IMR-90 (cell line): ENCODE results near the gene MAT2B. TPM values are rescaled to one million over a fixed set of nuclear protein-coding genes. Genes with fewer than 3 reads are reported as not detected.

Source experiments
- ATAC-seq: fragments of 200-7000 bp; cut with Tn5 transposase; 2 replicates; pipeline ENCODE4 v1.9.1; 2020; ENCODE audit warnings: low read depth, mild to moderate bottlenecking, moderate library complexity
- BruUV-seq: library from RNA; stranded (reverse); fragments of 400-500 nt; replicated peaks from 2 replicates; lab custom pipeline; 2021; lab: Mats Ljungman, UMichigan
- CTCF ChIA-PET: fragments of 300-600 bp; formaldehyde crosslinking; extraction: SDS; loops from one replicate; lab custom pipeline; 2021; ENCODE audit warnings: antibody characterized with exemption; lab: Yijun Ruan, JAX
- POLR2A ChIA-PET: fragments of 300-600 bp; sonication (Branson Sonifier 250); formaldehyde crosslinking; loops from one replicate; lab custom pipeline; 2022; ENCODE audit warnings: antibody characterized with exemption; ENCODE audit not compliant: unreplicated experiment; lab: Charles Lee
- DNase-seq: peaks from one replicate; pipeline ENCODE4 v3.0.0; 2013
- H2AFZ ChIP-seq: replicated peaks from 2 replicates; pipeline ENCODE3; 2013; ENCODE audit warnings: low read length, mild to moderate bottlenecking; ENCODE audit not compliant: poor library complexity
- H2AK5ac ChIP-seq: 2 replicates; pipeline ENCODE4 v1.6.1; 2013; ENCODE audit warnings: low read depth, low read length, inconsistent platforms
- H2AK9ac ChIP-seq: replicated peaks from 2 replicates; pipeline ENCODE3; 2013; ENCODE audit warnings: mild to moderate bottlenecking, low read depth, low read length, moderate library complexity; ENCODE audit not compliant: poor library complexity
- H2BK120ac ChIP-seq: 2 replicates; pipeline ENCODE4 v1.6.1; 2013; ENCODE audit warnings: low read depth, low read length, inconsistent platforms
- H2BK15ac ChIP-seq: 3 replicates; pipeline ENCODE4 v1.6.1; 2013; ENCODE audit warnings: low read depth, low read length, inconsistent platforms
- H2BK20ac ChIP-seq: 2 replicates; pipeline ENCODE4 v1.6.1; 2013; ENCODE audit warnings: low read depth, mild to moderate bottlenecking, inconsistent platforms, low read length, moderate library complexity
- H2BK5ac ChIP-seq: 2 replicates; pipeline ENCODE4 v1.6.1; 2013; ENCODE audit warnings: mild to moderate bottlenecking, low read depth, low read length, inconsistent platforms; ENCODE audit not compliant: poor library complexity, severe bottlenecking
- H3K14ac ChIP-seq: replicated peaks from 2 replicates; pipeline ENCODE4 v1.6.1; 2013; ENCODE audit warnings: low read depth, low read length, inconsistent platforms
- H3K18ac ChIP-seq: 2 replicates; pipeline ENCODE4 v1.6.1; 2013; ENCODE audit warnings: low read depth, low read length, control low read depth
- H3K23ac ChIP-seq: 2 replicates; pipeline ENCODE4 v1.6.1; 2013; ENCODE audit warnings: low read depth, low read length, inconsistent platforms
- H3K27ac ChIP-seq: 2 replicates; pipeline ENCODE4 v1.5.1; 2013; ENCODE audit warnings: mild to moderate bottlenecking, control low read depth, low read length; ENCODE audit not compliant: insufficient read depth
- H3K27me3 ChIP-seq: 2 replicates; pipeline ENCODE4 v1.6.1; 2013; ENCODE audit warnings: low read length; ENCODE audit not compliant: control insufficient read depth, insufficient read depth
- H3K36me3 ChIP-seq: 2 replicates; pipeline ENCODE4 v1.6.1; 2013; ENCODE audit warnings: low read length, mixed read lengths; ENCODE audit not compliant: control insufficient read depth, insufficient read depth
- H3K4ac ChIP-seq: 2 replicates; pipeline ENCODE4 v1.6.1; 2013; ENCODE audit warnings: low read depth, low read length, inconsistent platforms
- H3K4me1 ChIP-seq: 2 replicates; pipeline ENCODE4 v1.6.1; 2013; ENCODE audit warnings: low read length, mixed read lengths; ENCODE audit not compliant: control insufficient read depth, insufficient read depth
- H3K4me2 ChIP-seq: 2 replicates; pipeline ENCODE4 v1.6.1; 2013; ENCODE audit warnings: low read depth, mild to moderate bottlenecking, control low read depth, low read length, moderate library complexity
- H3K4me3 ChIP-seq: 2 replicates; pipeline ENCODE4 v1.5.1; 2013; ENCODE audit warnings: low read depth, mild to moderate bottlenecking, control low read depth, low read length, moderate library complexity; ENCODE audit not compliant: insufficient read depth
- H3K56ac ChIP-seq: 2 replicates; pipeline ENCODE4 v1.6.1; 2013; ENCODE audit warnings: low read length, inconsistent platforms; ENCODE audit not compliant: insufficient read depth; ENCODE audit errors: extremely low read depth
- H3K79me1 ChIP-seq, 2 experiments: 2 replicates each; pipeline ENCODE4 v1.6.1; 2013; ENCODE audit warnings: low read length in 2 of 2, inconsistent platforms in 1 of 2, low read depth in 1 of 2
- H3K9ac ChIP-seq: 2 replicates; pipeline ENCODE4 v1.6.1; 2013; ENCODE audit warnings: low read depth, low read length, control low read depth
- H3K9me1 ChIP-seq: 2 replicates; pipeline ENCODE4 v1.6.1; 2013; ENCODE audit warnings: low read length, inconsistent platforms; ENCODE audit not compliant: insufficient read depth
- H3K9me3 ChIP-seq: 2 replicates; pipeline ENCODE4 v1.6.1; 2013; ENCODE audit warnings: low read length; ENCODE audit not compliant: control insufficient read depth, insufficient read depth
- H4K20me1 ChIP-seq: 2 replicates; pipeline ENCODE4 v1.6.1; 2013; ENCODE audit warnings: low read length, inconsistent platforms; ENCODE audit not compliant: insufficient read depth
- H4K5ac ChIP-seq: 2 replicates; pipeline ENCODE4 v1.6.1; 2013; ENCODE audit warnings: mild to moderate bottlenecking, low read depth, low read length, control low read depth
- H4K8ac ChIP-seq, 2 experiments: 2 replicates each; pipeline ENCODE4 v1.6.1; 2013; ENCODE audit warnings: low read depth in 2 of 2, low read length in 2 of 2, control low read depth in 1 of 2, inconsistent platforms in 1 of 2
- H4K91ac ChIP-seq: 2 replicates; pipeline ENCODE4 v1.6.1; 2013; ENCODE audit warnings: low read depth, low read length, inconsistent platforms; ENCODE audit not compliant: insufficient read depth
- BHLHE40 ChIP-seq: fragments of 150-350 bp; IDR thresholded peaks from 2 replicates; pipeline ENCODE4 v1.6.1; 2016; ENCODE audit warnings: mild to moderate bottlenecking, low read depth, low read length
- CEBPB ChIP-seq: IDR thresholded peaks from 2 replicates; pipeline ENCODE4 v1.6.1; 2012; ENCODE audit warnings: low read depth, low read length, improper control_type of control experiment
- CHD1 ChIP-seq: IDR thresholded peaks from 2 replicates; pipeline ENCODE4 v1.6.1; 2012; ENCODE audit warnings: low read depth, low read length, improper control_type of control experiment
- FOS ChIP-seq: fragments of 150-350 bp; IDR thresholded peaks from 2 replicates; pipeline ENCODE4 v1.6.1; 2016; ENCODE audit warnings: low read depth, low read length
- MAFK ChIP-seq: IDR thresholded peaks from 2 replicates; pipeline ENCODE4 v1.6.1; 2012; ENCODE audit warnings: low read depth, low read length, improper control_type of control experiment
- MAZ ChIP-seq: IDR thresholded peaks from 2 replicates; pipeline ENCODE4 v1.6.1; 2012; ENCODE audit warnings: low read depth, mild to moderate bottlenecking, low read length, improper control_type of control experiment, moderate library complexity, borderline replicate concordance
- MXI1 ChIP-seq: IDR thresholded peaks from 2 replicates; pipeline ENCODE4 v1.6.1; 2012; ENCODE audit warnings: low read depth, mild to moderate bottlenecking, low read length, moderate library complexity, borderline replicate concordance
- NFE2L2 ChIP-seq: fragments of 150-350 bp; IDR thresholded peaks from 2 replicates; pipeline ENCODE4 v1.6.1; 2016; ENCODE audit warnings: low read depth, mild to moderate bottlenecking, low read length
- POLR2A ChIP-seq: IDR thresholded peaks from 2 replicates; pipeline ENCODE4 v1.6.1; 2012; ENCODE audit warnings: mild to moderate bottlenecking, low read depth, low read length
- RAD21 ChIP-seq: IDR thresholded peaks from 2 replicates; pipeline ENCODE4 v1.6.1; 2012; ENCODE audit warnings: low read length, improper control_type of control experiment
- RCOR1 ChIP-seq: IDR thresholded peaks from 2 replicates; pipeline ENCODE4 v1.6.1; 2012; ENCODE audit warnings: mild to moderate bottlenecking, low read length, improper control_type of control experiment; ENCODE audit not compliant: insufficient replicate concordance
- RFX5 ChIP-seq: IDR thresholded peaks from 2 replicates; pipeline ENCODE4 v1.8.0; 2012; ENCODE audit warnings: low read depth, mild to moderate bottlenecking, low read length, moderate library complexity
- SMC3 ChIP-seq: fragments of 150-350 bp; IDR thresholded peaks from 2 replicates; pipeline ENCODE4 v1.6.1; 2016; ENCODE audit warnings: low read depth, mild to moderate bottlenecking, antibody characterized with exemption, low read length, moderate library complexity
- USF2 ChIP-seq: fragments of 150-350 bp; IDR thresholded peaks from 2 replicates; pipeline ENCODE4 v1.6.1; 2017; ENCODE audit warnings: mild to moderate bottlenecking, antibody characterized with exemption, low read length, low read depth
- WGBS, 2 experiments: methylation state at CpG; one replicate each; pipeline versions ENCODE4 v1.1.5 to v1.1.7; 2013; ENCODE audit warnings: missing lambda C conversion rate in 2 of 2; ENCODE audit not compliant: insufficient read length in 1 of 2; ENCODE audit errors: extremely low coverage in 2 of 2; 5-methylcytosine and 5-hydroxymethylcytosine counted together
- dilution Hi-C: fragments of 300-500 bp; cut with HindIII; formaldehyde crosslinking; loops from one replicate; pipeline ENCODE4 v1.14.3; 2018; ENCODE audit warnings: low sequenced_read_pairs; ENCODE audit not compliant: unreplicated experiment
- in situ Hi-C: fragments of 300-500 bp; cut with MboI; formaldehyde crosslinking; loops from 3 replicates; pipeline ENCODE4 v1.14.3; 2019; ENCODE audit warnings: low sequenced_read_pairs, inconsistent platforms, mixed read lengths
- intact Hi-C: fragments of 100-400 bp; cut with micrococcal nuclease; formaldehyde crosslinking; loops from 2 replicates; pipeline ENCODE4 v1.10.0; 2022
- polyA plus RNA-seq, 3 experiments: library from polyadenylated mRNA; depleted of rRNA; stranded (reverse); fragments of >200 nt; gene quantifications; 2 replicates each; pipeline ENCODE4 v1.2.3, GENCODE V29; 2012; ENCODE audit warnings: low replicate concordance in 1 of 3
- total RNA-seq: library from RNA; depleted of rRNA; stranded (reverse); fragments of >200 nt; gene quantifications from 2 replicates; pipeline ENCODE4 v1.2.3, GENCODE V29; 2012
- TF ChIP-seq, protein P1 (sequence below): fragments of 150-350 bp; IDR thresholded peaks from 2 replicates; pipeline ENCODE4 v1.6.1; 2016; ENCODE audit warnings: low read depth, mild to moderate bottlenecking, low read length, moderate library complexity, borderline replicate concordance
- TF ChIP-seq, protein P2 (sequence below): conservative IDR thresholded peaks from 2 replicates; pipeline ENCODE4 v1.5.1; 2012; ENCODE audit warnings: mild to moderate bottlenecking, low read depth, low read length, improper control_type of control experiment

The MAT2B gene
- total and polyA plus RNA-seq, 2 of the 4 experiments (the other 2 are of a cell fraction): 41.7 to 80.3 TPM

DNA sequence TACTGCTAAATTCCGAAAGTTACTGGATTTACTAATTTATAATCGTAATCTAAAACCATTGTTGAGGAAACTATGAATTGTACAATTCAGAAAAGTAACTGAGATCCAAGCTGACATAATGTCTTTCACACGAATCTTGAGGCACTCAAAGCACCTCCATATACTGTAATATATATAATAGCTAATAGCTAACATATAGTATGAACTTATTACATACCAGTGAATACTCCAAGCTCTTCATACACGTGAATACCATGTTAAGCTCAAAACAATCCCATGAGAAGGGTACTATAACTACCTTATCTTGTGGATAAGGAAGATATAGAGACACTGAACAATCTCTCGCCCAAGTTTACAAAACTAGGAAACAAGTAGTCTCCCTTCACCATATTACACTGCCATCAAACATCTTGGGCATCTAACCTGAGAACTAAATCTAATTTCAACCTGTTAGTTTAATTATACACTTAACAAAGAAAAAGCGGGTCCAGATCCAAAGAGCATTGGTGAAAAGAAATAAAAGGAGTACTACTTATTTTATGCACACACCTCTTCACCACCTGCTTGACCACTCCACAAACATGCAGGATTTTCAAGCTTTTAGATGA lies 46.5 kb upstream of the MAT2B start:
- Histone ChIP-seq H3K9me3 (no peaks in the 10 kb centered on the region), H2BK20ac (no peak overlapping the region), H3K4me1 (no peaks in the 10 kb centered on the region), H3K4me3 (peak overlapping the region; percentile 65), H2AK5ac (no peak overlapping the region), H3K36me3 (peaks cover 3% of the 10 kb centered on the region; the same call in 1 of the 2 replicates), H3K18ac (no peak overlapping the region), H4K91ac (no peak overlapping the region), H3K4ac (no peak overlapping the region), H3K14ac (no peak overlapping the region), H2BK5ac (peak overlapping the region; percentile 94), H2BK15ac (no peak overlapping the region), H3K27ac (no peak overlapping the region; the same call in 1 of the 2 replicates), H4K8ac (peak overlapping the region in 1 of 2 experiments; percentile 64; a peak in 1 of 4 replicates), H3K4me2 (peak overlapping the region; percentile 96), H3K9me1 (no peaks in the 10 kb centered on the region), H3K79me1 (peaks cover 14% of the 10 kb centered on the region in 2 experiments; a peak in 2 of 4 replicates), H2AK9ac (no peak overlapping the region), H2AFZ (no peak overlapping the region), H2BK120ac (no peak overlapping the region), H3K9ac (peak overlapping the region; percentile 90; the same call in 1 of the 2 replicates), H3K56ac (no peak overlapping the region), H3K23ac (peak overlapping the region; percentile 82; the same call in 1 of the 2 replicates), H4K5ac (no peak overlapping the region), H4K20me1 (no peaks in the 10 kb centered on the region), H3K27me3 (no peaks in the 10 kb centered on the region)
- POLR2A ChIA-PET: no interaction called here
- in situ Hi-C loops: no loop called here
- intact Hi-C loops: no loop called here
- no peak for DNase-seq
- dilution Hi-C loops: no loop called here
- no peak for ATAC-seq
- no TSS peak for BruUV-seq
- TF ChIP-seq CHD1 (no peak), RAD21 (no peak), NFE2L2 (no peak), RFX5 (no peak), SMC3 (no peak), POLR2A (no peak), USF2 (no peak), MAFK (no peak), RCOR1 (no peak), MAZ (no peak), MXI1 (no peak), FOS (no peak), CEBPB (no peak), BHLHE40 (no peak)
- TF ChIP-seq, protein P1, sequence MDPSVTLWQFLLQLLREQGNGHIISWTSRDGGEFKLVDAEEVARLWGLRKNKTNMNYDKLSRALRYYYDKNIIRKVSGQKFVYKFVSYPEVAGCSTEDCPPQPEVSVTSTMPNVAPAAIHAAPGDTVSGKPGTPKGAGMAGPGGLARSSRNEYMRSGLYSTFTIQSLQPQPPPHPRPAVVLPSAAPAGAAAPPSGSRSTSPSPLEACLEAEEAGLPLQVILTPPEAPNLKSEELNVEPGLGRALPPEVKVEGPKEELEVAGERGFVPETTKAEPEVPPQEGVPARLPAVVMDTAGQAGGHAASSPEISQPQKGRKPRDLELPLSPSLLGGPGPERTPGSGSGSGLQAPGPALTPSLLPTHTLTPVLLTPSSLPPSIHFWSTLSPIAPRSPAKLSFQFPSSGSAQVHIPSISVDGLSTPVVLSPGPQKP: no peak
- TF ChIP-seq, protein P2, sequence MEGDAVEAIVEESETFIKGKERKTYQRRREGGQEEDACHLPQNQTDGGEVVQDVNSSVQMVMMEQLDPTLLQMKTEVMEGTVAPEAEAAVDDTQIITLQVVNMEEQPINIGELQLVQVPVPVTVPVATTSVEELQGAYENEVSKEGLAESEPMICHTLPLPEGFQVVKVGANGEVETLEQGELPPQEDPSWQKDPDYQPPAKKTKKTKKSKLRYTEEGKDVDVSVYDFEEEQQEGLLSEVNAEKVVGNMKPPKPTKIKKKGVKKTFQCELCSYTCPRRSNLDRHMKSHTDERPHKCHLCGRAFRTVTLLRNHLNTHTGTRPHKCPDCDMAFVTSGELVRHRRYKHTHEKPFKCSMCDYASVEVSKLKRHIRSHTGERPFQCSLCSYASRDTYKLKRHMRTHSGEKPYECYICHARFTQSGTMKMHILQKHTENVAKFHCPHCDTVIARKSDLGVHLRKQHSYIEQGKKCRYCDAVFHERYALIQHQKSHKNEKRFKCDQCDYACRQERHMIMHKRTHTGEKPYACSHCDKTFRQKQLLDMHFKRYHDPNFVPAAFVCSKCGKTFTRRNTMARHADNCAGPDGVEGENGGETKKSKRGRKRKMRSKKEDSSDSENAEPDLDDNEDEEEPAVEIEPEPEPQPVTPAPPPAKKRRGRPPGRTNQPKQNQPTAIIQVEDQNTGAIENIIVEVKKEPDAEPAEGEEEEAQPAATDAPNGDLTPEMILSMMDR: no peak
- CTCF ChIA-PET: interaction anchor here (1.3 kb wide), 1 partner anchor 15 kb away, joined by 4 read pairs; no protein-coding TSS in a partner anchor
- no CpG with 5 or more reads among the region's 6 CpGs for WGBS, 2 experiments
